Jurkat, Clone E6-1 (cell line): ENCODE measurements around the gene FAM227B.
"Not testable (repeated sequence)": the region's sequence is repeated elsewhere in the genome, so short reads cannot be mapped to it uniquely, and the experiment has no call there.

Source experiments
- DNase-seq: peaks from one replicate; pipeline ENCODE4 v3.0.0-alpha.2; 2011; ENCODE audit warnings: low read depth, low spot score
- H3K4me3 ChIP-seq: 2 replicates; pipeline ENCODE4 v1.5.1; 2011; ENCODE audit warnings: mild to moderate bottlenecking, low read length, control low read depth, moderate library complexity

FAM227B gene

DNA sequence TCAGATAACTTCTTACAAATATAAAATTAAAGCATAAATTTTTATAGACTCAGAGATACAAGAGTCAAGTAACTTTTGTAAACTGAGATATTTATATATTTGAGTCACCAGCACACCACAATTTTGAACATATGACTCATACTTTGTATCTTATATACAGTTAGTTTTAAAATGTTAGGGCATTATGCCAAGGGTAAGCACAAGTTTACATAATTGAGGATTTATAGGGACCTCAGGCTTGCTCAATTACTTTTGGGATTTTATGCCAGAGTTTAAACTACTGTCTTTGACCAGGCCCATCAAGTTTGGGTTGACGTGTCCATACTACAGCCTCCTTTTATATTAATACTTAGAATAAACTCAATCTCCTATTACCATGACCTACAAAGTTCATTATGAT, 205.0 kb downstream of the FAM227B start:
- H3K4me3 ChIP-seq = no peak overlapping the region
- DNase-seq = no peak

DNA sequence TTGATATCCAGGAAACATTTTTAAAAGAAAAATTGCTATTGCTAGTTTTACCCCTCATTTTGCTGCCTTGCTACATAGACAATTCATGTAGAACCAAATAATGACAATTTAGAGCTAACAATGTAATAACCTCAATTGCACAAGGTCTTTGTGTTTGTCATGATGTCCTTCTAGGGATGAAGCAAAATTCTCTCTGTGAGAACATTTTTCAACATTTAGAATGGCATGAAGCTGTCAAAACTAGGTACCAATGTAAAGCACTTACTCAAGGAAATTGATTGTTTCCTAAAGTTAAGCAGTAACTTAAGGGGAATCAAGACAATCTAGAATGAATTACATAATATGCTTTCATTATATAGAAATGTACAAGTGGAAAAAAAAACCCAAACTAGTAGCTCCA, 205.5 kb downstream of the FAM227B start:
- no peak for DNase-seq
- H3K4me3 ChIP-seq = no peak overlapping the region

DNA sequence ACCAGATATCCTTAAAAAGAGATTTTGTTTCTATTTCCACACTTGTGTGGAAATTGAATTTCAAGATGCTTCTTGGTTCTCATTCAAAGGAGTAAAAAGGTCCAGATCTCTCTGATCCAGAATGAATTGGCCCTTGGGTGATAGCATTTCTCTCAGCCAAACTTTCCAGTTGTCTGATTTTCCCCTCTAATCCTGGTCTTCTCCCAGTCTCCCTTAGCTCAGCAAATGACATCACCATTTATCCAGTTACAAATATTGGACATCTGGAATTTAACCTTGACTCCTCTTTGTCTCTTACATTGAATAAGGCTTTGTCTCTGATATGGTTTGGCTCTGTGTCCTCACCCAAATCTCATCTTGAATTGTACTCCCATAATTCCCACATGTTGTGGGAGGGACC, 207.8 kb downstream of the FAM227B start:
- H3K4me3 ChIP-seq = no peak overlapping the region
- DNase-seq = no peak

DNA sequence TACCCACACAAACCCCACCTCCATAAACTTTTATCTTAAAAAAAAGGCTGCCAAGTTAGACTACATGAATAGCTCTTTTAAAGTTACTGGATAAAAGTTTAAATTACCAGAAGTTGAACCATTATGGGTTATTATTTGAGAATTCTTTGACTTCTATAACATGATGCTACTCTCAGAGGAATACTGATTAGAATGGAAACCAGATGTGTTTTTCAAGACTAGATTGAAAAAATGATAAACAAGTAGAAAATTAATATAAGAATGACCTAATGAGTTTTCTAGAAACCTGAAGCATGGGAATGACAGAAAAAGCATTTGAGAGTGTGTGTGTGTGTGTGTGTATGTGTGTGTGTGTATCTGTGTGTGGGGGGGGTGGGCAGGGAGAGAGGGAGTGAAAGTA, 210.0 kb downstream of the FAM227B start:
- no peak overlapping the region for H3K4me3 ChIP-seq
- DNase-seq = no peak

DNA sequence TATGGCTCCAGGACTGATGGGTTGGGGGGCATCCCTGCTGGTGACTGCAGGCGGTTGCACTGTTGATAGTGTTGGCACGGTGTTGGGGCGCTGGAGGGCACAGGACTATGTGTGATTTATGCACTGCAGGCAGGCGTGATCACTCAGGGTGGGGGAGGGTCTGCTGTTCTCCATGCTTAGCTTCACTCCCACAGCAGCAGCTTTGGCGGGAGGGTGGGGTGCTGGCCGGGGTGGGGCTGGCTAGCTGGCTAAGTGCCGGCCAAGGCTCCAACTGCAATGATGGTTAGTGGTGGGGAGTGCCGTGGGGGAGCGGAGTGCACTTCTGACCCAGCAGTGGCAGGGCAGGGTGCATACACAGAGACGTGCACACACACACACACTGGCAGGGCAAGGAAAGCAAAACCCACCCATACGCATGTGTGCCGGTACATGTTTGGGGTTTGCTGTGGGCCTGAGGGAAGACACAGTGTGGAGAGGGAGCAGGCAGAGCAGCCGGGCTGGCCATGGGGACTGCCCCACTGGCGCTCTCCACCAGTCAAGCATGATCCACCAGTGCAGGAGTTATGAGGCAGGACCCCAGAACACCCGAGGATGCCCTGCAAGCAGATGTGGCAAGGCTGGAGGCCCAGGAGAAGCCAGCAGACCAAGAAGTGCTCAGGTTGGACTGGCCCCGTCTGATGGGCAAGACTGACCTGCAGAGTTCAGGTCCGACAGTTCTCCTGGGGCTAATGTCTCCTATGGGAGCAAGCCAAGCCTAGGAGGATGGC, 214.1 kb downstream of the FAM227B start:
- no peak for DNase-seq
- H3K4me3 ChIP-seq = no peak overlapping the region

DNA sequence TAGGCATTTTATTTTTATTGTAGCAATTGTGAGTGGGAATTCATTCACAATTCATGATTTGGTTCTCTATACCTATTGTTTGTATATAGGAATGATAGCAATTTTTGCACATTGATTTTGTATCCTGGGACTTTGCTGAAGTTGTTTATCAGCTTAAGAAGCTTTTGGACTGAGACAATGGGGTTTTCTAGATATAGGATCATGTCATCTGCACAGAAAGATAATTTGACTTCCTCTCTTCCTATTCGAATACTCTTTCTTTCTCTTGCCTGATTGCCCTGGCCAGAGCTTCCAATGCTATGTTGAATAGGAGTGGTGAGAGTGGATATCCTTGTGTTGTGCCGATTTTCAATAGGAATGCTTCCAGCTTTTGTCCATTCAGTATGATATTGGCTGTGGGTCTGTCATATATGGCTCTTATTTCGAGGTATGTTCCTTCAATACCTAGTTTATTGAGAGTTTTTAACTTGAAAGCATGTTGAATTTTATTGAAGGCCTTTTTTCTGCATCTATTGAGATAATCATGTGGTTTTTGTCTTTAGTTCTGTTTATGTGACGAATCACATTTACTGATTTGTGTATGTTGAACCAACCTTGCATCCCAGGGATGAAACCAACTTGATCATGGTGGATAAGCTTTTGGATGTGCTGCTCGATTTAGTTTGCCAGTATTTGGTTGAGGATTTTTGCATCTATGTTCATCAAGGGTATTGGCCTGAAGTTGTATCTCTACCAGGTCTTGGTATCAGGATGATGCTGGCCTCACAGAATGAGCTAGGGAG, 217.9 kb downstream of the FAM227B start:
- not testable (repeated sequence) for H3K4me3 ChIP-seq, DNase-seq

DNA sequence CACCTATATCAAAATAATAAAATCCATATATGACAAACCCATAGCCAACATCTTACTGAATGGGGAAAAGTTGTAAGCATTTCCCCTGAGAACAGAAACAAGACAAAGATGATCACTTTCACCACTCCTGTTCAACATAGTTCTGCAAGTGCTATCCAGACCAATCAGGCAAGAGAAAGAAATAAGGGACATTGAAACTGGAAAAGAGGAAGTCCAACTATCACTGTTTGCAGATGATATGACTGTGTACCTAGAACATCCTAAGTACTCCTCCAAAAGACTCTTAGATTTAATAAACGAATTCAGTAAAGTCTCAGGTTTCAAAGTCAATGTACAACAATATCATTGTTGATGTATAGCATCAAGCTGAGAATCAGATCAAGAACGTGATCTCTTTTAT, 233.1 kb downstream of the FAM227B start:
- H3K4me3 ChIP-seq = no peak overlapping the region
- DNase-seq = no peak

DNA sequence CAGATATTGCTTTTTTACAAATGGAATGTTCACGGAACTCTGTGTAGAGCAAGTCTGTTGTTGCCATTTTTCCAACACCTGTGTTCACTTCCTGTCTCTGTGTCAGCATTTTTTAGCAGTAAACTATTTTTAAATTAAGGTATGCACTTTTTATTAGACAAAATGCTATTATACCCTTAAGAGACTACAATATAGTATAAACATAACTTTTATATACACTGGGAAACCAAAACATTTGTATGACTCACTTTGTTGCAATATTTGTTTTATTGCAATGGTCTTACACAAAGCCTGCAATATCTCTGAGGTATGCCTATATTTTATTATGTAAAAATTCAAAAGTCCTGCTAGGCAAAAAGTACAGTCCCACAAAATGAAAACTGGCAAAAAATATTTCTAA, 237.4 kb downstream of the FAM227B start:
- DNase-seq = no peak
- no peak overlapping the region for H3K4me3 ChIP-seq

DNA sequence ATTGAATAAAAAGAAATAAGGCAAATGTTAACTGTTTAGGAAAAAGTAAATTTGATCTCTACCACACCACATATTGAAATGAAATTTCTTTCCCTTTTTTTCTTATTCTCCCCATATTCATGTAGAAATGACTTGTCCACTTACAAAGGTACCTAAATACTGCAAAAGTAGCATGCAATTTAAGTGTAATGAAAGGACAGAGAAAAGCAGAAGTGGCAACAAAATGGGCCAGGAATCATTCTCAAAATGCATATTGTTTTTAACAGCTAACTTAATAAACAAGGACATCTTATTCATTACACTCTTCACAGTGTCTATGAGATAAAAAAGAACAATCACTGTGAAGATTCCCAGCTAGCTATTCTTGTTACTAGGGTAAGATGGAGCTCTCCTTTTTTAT, 238.2 kb downstream of the FAM227B start:
- H3K4me3 ChIP-seq = no peak overlapping the region
- no peak for DNase-seq

DNA sequence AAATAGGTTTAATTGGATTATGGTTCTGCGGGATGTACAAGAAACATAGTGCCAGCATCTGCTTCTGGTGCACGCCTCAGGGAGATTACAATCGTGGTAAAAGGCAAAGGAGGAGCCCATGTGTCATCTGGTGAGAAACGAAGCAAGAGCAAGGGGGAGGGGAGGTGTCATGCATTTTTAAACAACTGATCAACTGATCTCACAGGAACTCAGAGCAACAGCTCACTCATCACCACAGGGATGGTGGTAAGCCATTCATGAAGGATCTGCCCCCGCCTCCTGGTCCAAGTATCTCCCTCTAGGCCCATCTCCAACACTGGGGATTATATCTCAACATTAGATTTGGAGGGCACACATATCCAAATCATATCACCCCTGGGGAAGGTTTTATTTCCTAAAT, 239.7 kb downstream of the FAM227B start:
- peak; percentile 1 for DNase-seq
- H3K4me3 ChIP-seq = no peak overlapping the region

DNA sequence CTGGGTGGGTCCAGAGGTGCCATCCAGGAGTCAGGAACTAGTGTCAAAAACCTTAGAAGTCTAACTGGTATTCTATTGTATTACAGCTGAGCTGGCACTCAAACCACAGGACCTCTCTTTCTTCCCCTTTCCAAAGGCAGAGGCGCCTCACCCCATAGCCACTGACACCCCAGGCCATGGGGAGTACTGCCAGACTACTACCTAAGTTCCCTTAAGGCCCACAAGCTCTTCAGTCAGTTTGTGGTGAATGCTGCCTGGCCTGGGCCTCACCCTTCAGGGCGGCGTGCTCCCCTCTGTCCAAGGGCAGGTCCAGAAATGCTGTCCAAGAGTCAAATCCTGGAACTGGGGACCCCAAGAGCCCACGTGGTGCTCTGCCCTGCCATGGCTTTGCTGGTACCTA, 240.6 kb downstream of the FAM227B start:
- DNase-seq = no peak
- H3K4me3 ChIP-seq = no peak overlapping the region

DNA sequence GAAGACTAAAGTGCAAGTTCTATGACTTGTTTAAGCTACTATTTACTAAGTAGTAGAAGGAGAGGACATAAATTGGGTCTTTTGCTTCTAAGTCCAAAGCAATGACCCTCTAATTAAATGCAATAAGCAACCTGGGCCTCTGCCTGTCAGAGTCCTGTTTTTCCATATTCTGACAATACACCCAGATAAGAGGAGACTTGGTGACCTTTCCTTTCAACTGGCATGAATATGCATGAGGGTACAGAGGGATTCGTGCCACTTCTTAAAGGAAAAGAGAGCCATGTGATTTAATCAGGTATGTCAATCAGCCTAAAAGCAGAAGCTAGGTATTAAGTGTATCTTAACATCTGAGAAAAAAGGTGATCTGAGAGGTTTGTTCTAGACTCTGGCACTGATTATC, 248.3 kb downstream of the FAM227B start:
- no peak for DNase-seq
- H3K4me3 ChIP-seq = no peak overlapping the region

DNA sequence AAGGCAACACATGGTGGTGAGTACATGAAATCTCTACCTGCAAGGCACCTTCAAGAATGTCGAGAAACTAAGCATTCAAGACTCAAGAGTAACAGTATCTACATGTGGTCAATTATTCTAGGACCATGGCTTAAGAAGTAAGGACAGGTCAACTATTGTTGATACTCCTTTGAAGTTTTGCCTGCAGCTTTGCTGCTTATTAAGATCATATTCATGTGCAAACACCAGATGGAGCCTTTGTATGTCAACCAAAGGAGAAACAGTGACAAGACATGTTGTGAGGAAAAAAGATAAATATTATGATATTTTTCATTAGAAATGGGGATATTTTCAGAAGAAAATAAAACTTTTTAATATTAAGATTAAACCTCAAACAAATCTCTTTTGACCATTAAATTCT, 249.8 kb downstream of the FAM227B start:
- peak; percentile 1 for DNase-seq

DNA sequence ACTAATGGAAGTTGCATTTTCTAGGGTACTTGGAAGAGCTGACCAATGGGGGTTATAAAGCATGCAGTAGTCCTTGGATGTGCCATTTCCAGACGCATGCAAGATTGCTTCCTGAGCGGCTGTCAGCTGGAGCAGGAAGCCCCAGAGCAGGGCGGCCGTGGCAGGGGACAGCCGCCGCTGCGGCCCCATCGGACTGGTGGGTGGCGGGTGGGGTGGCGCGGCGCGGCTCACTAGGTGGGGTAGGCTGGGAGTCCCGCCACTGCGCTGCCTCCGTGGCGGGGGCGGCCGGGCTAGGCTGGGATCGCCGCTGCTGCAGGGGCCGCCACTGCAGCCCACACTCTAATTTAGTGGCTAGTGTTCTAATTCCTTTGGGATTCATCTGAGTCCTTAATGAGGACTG, 254.1 kb downstream of the FAM227B start:
- DNase-seq = no peak
- no peak overlapping the region for H3K4me3 ChIP-seq

More for the DNA sequence above, 249.8 kb downstream of the FAM227B start:
- H3K4me3 ChIP-seq = no peak overlapping the region

DNA sequence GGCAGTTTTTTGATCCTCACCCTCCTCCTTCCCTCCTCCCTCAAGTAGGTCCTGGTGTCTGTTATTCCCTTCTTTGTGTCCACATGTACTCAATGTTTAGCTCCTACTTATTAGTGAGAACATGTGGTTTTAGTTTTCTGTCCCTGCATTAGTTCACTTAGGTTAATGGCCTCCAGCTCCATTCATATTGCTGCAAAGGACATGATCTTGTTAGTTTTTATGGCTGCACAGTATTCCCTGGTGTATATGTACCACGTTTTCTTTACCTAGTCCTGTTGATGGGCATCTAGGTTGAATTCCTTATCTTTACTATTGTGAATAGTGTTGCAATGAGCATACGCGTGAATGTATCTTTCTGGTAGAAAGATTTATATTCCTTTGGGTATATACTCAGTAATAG, 259.2 kb downstream of the FAM227B start:
- H3K4me3 ChIP-seq = no peak overlapping the region
- no peak for DNase-seq

DNA sequence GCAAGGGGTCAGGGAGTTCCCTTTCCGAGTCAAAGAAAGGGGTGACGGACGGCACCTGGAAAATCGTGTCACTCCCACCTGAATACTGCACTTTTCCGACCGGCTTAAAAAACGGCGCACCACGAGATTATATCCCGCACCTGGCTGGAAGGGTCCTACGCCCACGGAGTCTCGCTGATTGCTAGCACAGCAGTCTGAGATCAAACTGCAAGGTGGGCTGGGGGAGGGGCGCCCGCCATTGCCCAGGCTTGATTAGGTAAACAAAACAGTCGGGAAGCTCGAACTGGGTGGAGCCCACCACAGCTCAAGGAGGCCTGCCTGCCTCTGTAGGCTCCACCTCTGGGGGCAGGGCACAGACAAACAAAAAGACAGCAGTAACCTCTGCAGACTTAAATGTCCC, 266.2 kb downstream of the FAM227B start:
- not testable (repeated sequence) for H3K4me3 ChIP-seq, DNase-seq

DNA sequence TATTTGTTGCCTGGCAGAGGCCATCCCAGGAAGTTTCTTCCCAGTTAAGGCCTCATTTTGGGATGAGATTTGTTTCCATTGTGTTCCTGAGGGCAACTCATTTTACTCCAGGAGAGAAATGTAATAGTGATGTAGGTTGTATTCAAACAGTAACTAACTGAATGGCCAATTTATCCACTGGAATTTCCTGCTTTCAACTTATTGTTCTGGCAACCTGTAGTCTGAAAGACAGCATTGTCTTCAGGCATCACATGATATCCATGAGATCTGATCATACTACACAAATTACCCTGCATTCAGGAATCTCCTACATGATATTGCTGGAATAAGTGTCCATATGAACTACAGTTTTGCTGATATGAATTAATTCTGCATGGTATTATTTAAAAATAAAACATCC, 277.1 kb downstream of the FAM227B start:
- H3K4me3 ChIP-seq = no peak overlapping the region
- no peak for DNase-seq

DNA sequence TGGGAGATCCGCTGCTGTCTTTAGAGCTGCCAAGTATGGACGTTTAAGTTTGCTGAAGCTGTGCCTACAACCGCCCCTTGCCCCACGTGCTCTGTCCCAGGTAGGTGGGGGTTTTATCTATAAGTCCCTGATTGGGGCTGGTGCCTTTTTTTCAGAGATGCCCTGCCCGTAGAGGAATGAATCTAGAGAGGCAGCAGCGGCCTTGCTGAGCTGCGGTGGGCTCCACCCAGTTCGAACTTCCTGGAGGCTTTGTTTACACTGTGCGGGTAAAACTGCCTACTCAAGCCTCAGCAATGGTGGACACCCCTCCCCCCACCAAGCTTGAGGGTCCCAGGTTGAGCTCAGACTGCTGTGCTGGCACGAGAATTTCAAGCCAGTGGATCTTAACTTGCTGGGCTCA, 281.0 kb downstream of the FAM227B start:
- no peak overlapping the region for H3K4me3 ChIP-seq
- DNase-seq = no peak

DNA sequence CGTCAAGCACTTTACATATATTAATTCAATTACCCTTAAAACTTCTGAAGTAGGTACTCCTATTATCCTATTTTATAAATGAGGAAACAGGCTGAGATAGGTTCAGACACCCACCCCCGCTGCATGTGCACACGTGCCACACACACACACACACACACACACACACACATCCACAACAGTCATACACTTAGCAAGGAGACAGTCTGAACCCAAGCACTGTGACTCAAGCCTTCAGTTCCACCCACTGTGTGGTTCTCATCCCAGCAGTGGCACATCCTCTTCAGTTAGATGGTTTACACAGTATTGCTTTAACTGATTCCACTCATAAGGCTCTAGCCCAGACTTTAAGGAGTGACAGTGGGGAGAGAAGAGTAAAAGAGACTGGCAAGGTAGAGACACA, 288.7 kb downstream of the FAM227B start:
- H3K4me3 ChIP-seq = no peak overlapping the region
- no peak for DNase-seq

DNA sequence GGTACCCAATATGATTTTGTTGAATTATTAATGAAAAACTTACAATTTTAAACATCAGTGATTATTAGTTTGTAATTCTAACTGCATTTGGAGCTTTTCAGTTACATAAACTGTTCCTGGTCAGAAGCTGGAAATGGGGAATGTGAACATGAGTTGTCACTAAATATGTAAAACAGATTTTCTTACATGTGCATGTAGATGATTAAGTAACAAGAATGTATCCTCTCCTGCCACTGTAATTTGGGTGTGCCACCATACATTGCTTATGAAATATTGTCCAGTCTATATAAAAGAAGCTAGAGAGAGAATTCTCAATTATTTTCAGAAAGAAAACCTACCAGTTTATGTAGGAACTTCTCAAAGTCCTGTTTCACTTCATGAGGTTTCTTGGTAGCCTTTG, 289.2 kb downstream of the FAM227B start:
- H3K4me3 ChIP-seq = no peak overlapping the region
- DNase-seq = no peak

DNA sequence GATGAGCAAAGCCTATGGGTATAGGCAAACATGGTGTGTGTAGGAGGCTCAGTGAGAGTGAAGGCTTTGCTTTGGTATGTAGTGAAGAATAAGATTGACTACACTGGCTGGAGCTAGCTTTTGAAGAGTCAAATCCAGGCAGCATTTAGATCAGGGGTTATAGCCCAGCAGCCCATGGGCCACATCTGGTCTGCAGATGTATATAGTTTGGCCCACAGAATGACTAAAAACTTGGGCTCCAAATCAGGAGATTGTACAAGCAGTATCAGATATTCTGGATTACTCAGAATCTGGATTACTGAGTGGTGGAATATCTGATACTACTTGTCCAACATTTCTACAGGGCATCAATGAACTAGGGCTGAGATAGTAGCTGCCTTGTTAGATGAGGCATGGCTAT, 290.5 kb downstream of the FAM227B start:
- no peak for DNase-seq
- no peak overlapping the region for H3K4me3 ChIP-seq
